ENCODE results near the gene FAM25A.
"Not testable (repeated sequence)": the region's sequence is repeated elsewhere in the genome, so short reads cannot be mapped to it uniquely, and the experiment has no call there.

FAM25A gene

GRCh38 chr10:87020056-87020455 is at the start of gene FAM25A:
Gene FAM25A (plus strand): TSS chr10:87020294. CDS start chr10:87020325, 31 bp downstream.
- POLR2A ChIA-PET; CTCF ChIA-PET; DNase-seq (ENCODE audit: extremely low spot score): not testable (repeated sequence)

GRCh38 chr10:86970982-86971231 is 49.2 kb upstream of the FAM25A start:
- no peak for DNase-seq (ENCODE audit: extremely low spot score)
- ChIA-PET POLR2A (interaction anchor here (0.6 kb wide), 1 partner anchor 589 kb away, joined by 12 read pairs; no protein-coding TSS in a partner anchor), CTCF (interaction anchor here (0.7 to 15.9 kb wide), 7 partner anchors 8 to 28 kb away, joined by 3 to 238 read pairs (median 3); partner anchors contain the start of gene MMRN2)
- no peak for TF ChIP-seq CTCF (IDR thresholded peaks at IDR 0.05; ENCODE audit: control extremely low read depth, extremely low read depth, low read depth, missing control alignments)

- POLR2A ChIA-PET, result no interaction called here
- CTCF ChIA-PET, result interaction anchor here (0.7 to 15.9 kb wide), 7 partner anchors 8 to 29 kb away, joined by 3 to 238 read pairs (median 3); partner anchors contain the start of gene MMRN2
- TF ChIP-seq CTCF (IDR thresholded peaks at IDR 0.05; ENCODE audit: control extremely low read depth, extremely low read depth, low read depth, missing control alignments), result no peak
- peak; percentile 89 for DNase-seq (ENCODE audit: extremely low spot score)
Observed at GRCh38 chr10:86971232-86971991, 48.7 kb upstream of the FAM25A start.

- ChIA-PET CTCF (no interaction called here), POLR2A (no interaction called here)
- no peak for TF ChIP-seq CTCF (IDR thresholded peaks at IDR 0.05; ENCODE audit: control extremely low read depth, extremely low read depth, low read depth, missing control alignments)
- DNase-seq (ENCODE audit: extremely low spot score), result no peak
Observed at GRCh38 chr10:86972613-86973380, 47.3 kb upstream of the FAM25A start.

GRCh38 chr10:86974484-86974883 is 45.6 kb upstream of the FAM25A start:
- no peak for TF ChIP-seq CTCF (IDR thresholded peaks at IDR 0.05; ENCODE audit: control extremely low read depth, extremely low read depth, low read depth, missing control alignments)
- POLR2A ChIA-PET, result no interaction called here
- CTCF ChIA-PET, result interaction anchor here (1.1 kb wide), 1 partner anchor 13 kb away, joined by 3 read pairs; no protein-coding TSS in a partner anchor
- no peak for DNase-seq (ENCODE audit: extremely low spot score)

GRCh38 chr10:86976362-86977056 is 43.6 kb upstream of the FAM25A start:
- no peak for TF ChIP-seq CTCF (IDR thresholded peaks at IDR 0.05; ENCODE audit: control extremely low read depth, extremely low read depth, low read depth, missing control alignments)
- DNase-seq (ENCODE audit: extremely low spot score), result no peak
- POLR2A ChIA-PET, result no interaction called here
- CTCF ChIA-PET, result interaction anchor here (1.1 to 2.6 kb wide), 2 partner anchors 10 to 16 kb away, joined by 5 to 14 read pairs; no protein-coding TSS in a partner anchor

- CTCF ChIA-PET, result interaction anchor here (1.3 kb wide), 1 partner anchor 40 kb away, joined by 3 read pairs; no protein-coding TSS in a partner anchor
- DNase-seq (ENCODE audit: extremely low spot score); POLR2A ChIA-PET: not testable (repeated sequence)
Observed at GRCh38 chr10:86978457-86978856, 41.6 kb upstream of the FAM25A start.
